ENCODE data around the gene LCORL.

GRCh38 chr4:17895481-17895880 is 126.1 kb downstream of the LCORL start:
- no peak for TF ChIP-seq CTCF (IDR thresholded peaks at IDR 0.05)
- TF ChIP-seq POLR2A (IDR thresholded peaks at IDR 0.05), result no peak
